Stimulated activated CD4-positive, alpha-beta T cell treated with anti-CD3 and anti-CD28 coated beads, Interleukin-4, amount 100 ng/mL, for 48 hours (primary cell): ENCODE results near the gene ABCA5.
"Not testable (repeated sequence)": the region's sequence is repeated elsewhere in the genome, so short reads cannot be mapped to it uniquely, and the experiment has no call there.

Experiments
- DNase-seq, 2 donors: peaks; one replicate each; pipeline ENCODE4 v3.0.0-alpha.2; 2020; ENCODE audit warnings: low read depth in 2 of 2

Gene ABCA5

GRCh38 chr17:69207151-69207550 lies 119.8 kb downstream of the ABCA5 start:
- no peak for DNase-seq

- DNase-seq = no peak
Observed at GRCh38 chr17:69198238-69198637, 128.7 kb downstream of the ABCA5 start.

- not testable (repeated sequence) for DNase-seq
Observed at GRCh38 chr17:69196105-69196653, 130.8 kb downstream of the ABCA5 start.
